B cell (primary cell): ENCODE data around the gene TRAPPC3L. TPM values are rescaled to one million over a fixed set of nuclear protein-coding genes. Genes with fewer than 3 reads are reported as not detected.

Experiments
- ATAC-seq: fragments of 200-7000 bp; cut with Tn5 transposase; one replicate; pipeline ENCODE4 v1.10.0; 2021; ENCODE audit warnings: low read depth, mild to moderate bottlenecking, moderate number of reproducible peaks, moderate library complexity
- CTCF ChIA-PET: fragments of 350-600 bp; sonication (Branson Sonifier 250); formaldehyde crosslinking; loops from one replicate; lab custom pipeline; 2021; ENCODE audit warnings: antibody characterized with exemption, inconsistent platforms; lab: Charles Lee
- POLR2A ChIA-PET: fragments of 350-600 bp; sonication (Branson Sonifier 250); formaldehyde crosslinking; loops from one replicate; lab custom pipeline; 2021; ENCODE audit warnings: antibody characterized with exemption; lab: Charles Lee
- DNase-seq: peaks from one replicate; pipeline ENCODE4 v3.0.0; 2013
- H2AFZ ChIP-seq: 2 replicates; pipeline ENCODE4 v1.6.1; 2012; ENCODE audit warnings: mild to moderate bottlenecking, low read depth, low read length; ENCODE audit not compliant: insufficient read depth, poor library complexity, severe bottlenecking
- H3K27ac ChIP-seq, 2 donors: 1 replicate in 1 of 2; 2 replicates in 1 of 2; pipeline ENCODE4 v1.5.1; 2012 to 2013; ENCODE audit warnings: low read length in 2 of 2, mild to moderate bottlenecking in 2 of 2, moderate library complexity in 1 of 2
- H3K27me3 ChIP-seq, 4 experiments: fragments of 200-600 bp in 1 of 4; sonication (generic) in 1 of 4; replicated peaks in 1 of 4; 1 replicate in 2 of 4; 2 replicates in 2 of 4; pipeline versions ENCODE4 v1.6.1 to v1.7.0; 2013 to 2016; ENCODE audit warnings: low read length in 3 of 4, mild to moderate bottlenecking in 2 of 4, mixed read lengths in 1 of 4, moderate library complexity in 1 of 4; ENCODE audit not compliant: insufficient read depth in 4 of 4, control insufficient read depth in 3 of 4; ENCODE audit errors: control extremely low read depth in 1 of 4
- H3K36me3 ChIP-seq, 2 experiments: replicated peaks in 1 of 2; 1 replicate in 1 of 2; 2 replicates in 1 of 2; pipeline versions ENCODE4 v1.6.1 to v1.7.1; 2013; ENCODE audit warnings: low read length in 1 of 2; ENCODE audit not compliant: insufficient read depth in 2 of 2, control insufficient read depth in 1 of 2; ENCODE audit errors: control extremely low read depth in 1 of 2, extremely low read depth in 1 of 2
- H3K4me1 ChIP-seq, 2 donors: fragments of 200-600 bp in 1 of 2; sonication (generic) in 1 of 2; 1 replicate in 1 of 2; 2 replicates in 1 of 2; pipeline versions ENCODE4 v1.5.1 to v1.6.1; 2013 to 2017; ENCODE audit warnings: low read length in 2 of 2; ENCODE audit not compliant: control insufficient read depth in 2 of 2, insufficient read depth in 2 of 2
- H3K4me2 ChIP-seq: replicated peaks from 2 replicates; pipeline ENCODE3; 2012; ENCODE audit warnings: mild to moderate bottlenecking, low read depth, low read length; ENCODE audit not compliant: poor library complexity, severe bottlenecking
- H3K4me3 ChIP-seq, 5 experiments: fragments of 200-600 bp in 1 of 5; sonication (generic) in 1 of 5; 1 replicate in 3 of 5; 2 replicates in 2 of 5; pipeline versions ENCODE4 v1.5.1 to v1.7.0; 2011 to 2016; ENCODE audit warnings: low read length in 4 of 5, mild to moderate bottlenecking in 4 of 5, low read depth in 2 of 5, control low read depth in 1 of 5, moderate library complexity in 1 of 5; ENCODE audit not compliant: insufficient read depth in 1 of 5; ENCODE audit errors: control extremely low read depth in 1 of 5, extremely low read depth in 1 of 5
- H3K79me2 ChIP-seq: fragments of 200-600 bp; sonication (generic); one replicate; pipeline ENCODE4 v1.6.0; 2016; ENCODE audit warnings: low read length; ENCODE audit not compliant: control insufficient read depth, insufficient read depth
- H3K9ac ChIP-seq: fragments of 200-600 bp; sonication (generic); 2 replicates; pipeline ENCODE4 v1.6.1; 2017; ENCODE audit warnings: mild to moderate bottlenecking, low read length, moderate library complexity
- H3K9me3 ChIP-seq, 3 donors: one replicate each; pipeline versions ENCODE4 v1.6.1 to v1.7.1; 2013; ENCODE audit warnings: low read length in 2 of 3; ENCODE audit not compliant: control insufficient read depth in 2 of 3, insufficient read depth in 1 of 3; ENCODE audit errors: control extremely low read depth in 1 of 3
- H4K20me1 ChIP-seq: 2 replicates; pipeline ENCODE4 v1.6.0; 2012; ENCODE audit warnings: mild to moderate bottlenecking, low read length; ENCODE audit not compliant: insufficient read depth, control insufficient read depth, poor library complexity, severe bottlenecking
- H3K27ac Mint-ChIP-seq: one replicate; pipeline ENCODE4 v1.8.0; 2021; ENCODE audit warnings: mixed read lengths
- H3K27me3 Mint-ChIP-seq: one replicate; pipeline ENCODE4 v1.8.0; 2021; ENCODE audit warnings: mixed read lengths
- H3K4me1 Mint-ChIP-seq: one replicate; pipeline ENCODE4 v1.8.0; 2021; ENCODE audit warnings: mixed read lengths
- H3K4me3 Mint-ChIP-seq: one replicate; pipeline ENCODE4 v1.8.0; 2021; ENCODE audit warnings: mixed read lengths
- H3K9me3 Mint-ChIP-seq: one replicate; pipeline ENCODE4 v1.8.0; 2022; ENCODE audit warnings: mixed read lengths; ENCODE audit not compliant: insufficient read depth
- EZH2 ChIP-seq: IDR thresholded peaks from 2 replicates; pipeline ENCODE4 v1.6.1; 2012; ENCODE audit warnings: borderline replicate concordance, low read depth, mild to moderate bottlenecking, moderate library complexity, low read length; ENCODE audit not compliant: insufficient read depth, poor library complexity, severe bottlenecking
- WGBS: methylation state at CpG from one replicate; pipeline ENCODE4 v1.1.5; 2013; ENCODE audit warnings: missing lambda C conversion rate; ENCODE audit not compliant: insufficient coverage; 5-methylcytosine and 5-hydroxymethylcytosine counted together
- intact Hi-C: fragments of 100-400 bp; cut with micrococcal nuclease; formaldehyde crosslinking; loops from one replicate; pipeline ENCODE4 v1.10.0; 2022
- polyA plus RNA-seq: library from polyadenylated mRNA; depleted of rRNA; stranded (reverse); fragments of >200 nt; gene quantifications from 2 replicates; pipeline ENCODE4 v1.2.3, GENCODE V29; 2012
- total RNA-seq, 2 donors: library from RNA; stranded (reverse); fragments of 120-200 nt in 1 of 2; gene quantifications; 1 replicate in 1 of 2; 2 replicates in 1 of 2; pipeline versions ENCODE4 v1.2.3 to v1.2.4, GENCODE V29; 2013 to 2022
- TF ChIP-seq, protein P1 (sequence below): fragments of 200-600 bp; IDR thresholded peaks from one replicate; pipeline ENCODE4 v1.8.0; 2022; ENCODE audit warnings: antibody characterized with exemption, mild to moderate bottlenecking

Gene TRAPPC3L
- total and polyA plus RNA-seq, 2 donors (not counting 1 experiment from before 2014, with no cell fraction given), result not detected

DNA sequence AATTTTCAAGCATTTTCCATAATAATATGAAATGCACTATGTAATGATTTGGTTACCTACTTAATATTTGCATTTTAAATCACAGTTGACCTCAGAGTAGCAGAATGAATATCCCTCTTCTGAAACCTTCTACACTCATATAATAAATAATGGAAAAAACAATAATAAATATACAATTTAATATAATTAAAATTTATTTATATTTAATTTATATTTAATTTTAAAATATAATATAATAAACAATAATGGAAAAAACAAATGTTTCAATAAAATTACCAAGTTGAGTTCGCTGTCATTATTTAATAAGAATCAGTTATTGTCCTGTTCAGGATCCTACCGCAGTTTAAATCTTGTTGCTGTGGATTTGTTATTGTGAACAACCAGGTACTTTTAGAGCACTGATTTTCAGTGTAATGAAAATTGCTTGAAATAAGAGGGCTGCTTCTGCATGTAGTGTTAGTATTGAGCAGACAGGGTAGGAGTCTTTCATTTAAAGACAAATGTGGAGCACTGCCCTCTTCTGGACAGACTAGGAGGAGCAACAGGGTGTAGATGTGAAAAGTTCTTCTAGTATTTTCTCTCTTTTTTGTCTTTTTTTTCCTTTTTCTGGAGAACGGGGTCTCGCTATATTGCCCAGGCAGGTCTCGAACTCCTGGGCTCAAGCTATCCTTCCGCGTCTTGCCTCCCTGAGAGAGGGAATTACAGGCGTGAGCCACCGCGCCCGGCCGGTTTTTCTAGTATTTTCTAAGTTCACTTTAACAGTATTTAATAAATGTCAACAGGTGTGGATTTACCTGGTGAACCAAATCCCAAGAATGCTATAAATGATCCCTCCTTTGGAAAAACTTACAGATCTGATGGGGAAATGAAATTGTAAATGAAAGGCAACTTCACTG is 13.6 kb downstream of the TRAPPC3L start:
- peaks cover 3% of the 10 kb centered on the region for H3K27me3 Mint-ChIP-seq

More for the DNA sequence above, 13.6 kb downstream of the TRAPPC3L start:
- ChIA-PET POLR2A (no interaction called here), CTCF (interaction anchor here (0.7 to 4.5 kb wide), 21 partner anchors 9 to 314 kb away, joined by 3 to 151 read pairs (median 5); partner anchors contain the start of gene TSPYL1)
- Mint-ChIP-seq H3K27ac (no peak overlapping the region), H3K4me1 (peaks cover 11% of the 10 kb centered on the region), H3K4me3 (no peak overlapping the region), H3K9me3 (no peaks in the 10 kb centered on the region)
- peaks cover 0 to 5% of the 10 kb centered on the region in 2 donors for H3K4me1 ChIP-seq
- intact Hi-C loops, result loop anchor here (1.0 to 10.0 kb wide), 6 partner anchors 29 to 313 kb away; partner anchors contain the start of genes CALHM6 and DSE
- no peak overlapping the region for H3K27ac ChIP-seq
- peak; percentile 82 for DNase-seq
- no peaks in the 10 kb centered on the region for H3K9me3 ChIP-seq
- H3K4me3 ChIP-seq, result no peak overlapping the region
- peak; percentile 98 for ATAC-seq
- WGBS, result 80% methylated on average over 1 of the region's 12 CpGs
- no peaks in the 10 kb centered on the region for H3K36me3 ChIP-seq
- no peak overlapping the region for H3K4me2 ChIP-seq
- no peaks in the 10 kb centered on the region for H4K20me1 ChIP-seq
- H2AFZ ChIP-seq, result no peak overlapping the region
- no peak for TF ChIP-seq EZH2
- TF ChIP-seq, protein P1, sequence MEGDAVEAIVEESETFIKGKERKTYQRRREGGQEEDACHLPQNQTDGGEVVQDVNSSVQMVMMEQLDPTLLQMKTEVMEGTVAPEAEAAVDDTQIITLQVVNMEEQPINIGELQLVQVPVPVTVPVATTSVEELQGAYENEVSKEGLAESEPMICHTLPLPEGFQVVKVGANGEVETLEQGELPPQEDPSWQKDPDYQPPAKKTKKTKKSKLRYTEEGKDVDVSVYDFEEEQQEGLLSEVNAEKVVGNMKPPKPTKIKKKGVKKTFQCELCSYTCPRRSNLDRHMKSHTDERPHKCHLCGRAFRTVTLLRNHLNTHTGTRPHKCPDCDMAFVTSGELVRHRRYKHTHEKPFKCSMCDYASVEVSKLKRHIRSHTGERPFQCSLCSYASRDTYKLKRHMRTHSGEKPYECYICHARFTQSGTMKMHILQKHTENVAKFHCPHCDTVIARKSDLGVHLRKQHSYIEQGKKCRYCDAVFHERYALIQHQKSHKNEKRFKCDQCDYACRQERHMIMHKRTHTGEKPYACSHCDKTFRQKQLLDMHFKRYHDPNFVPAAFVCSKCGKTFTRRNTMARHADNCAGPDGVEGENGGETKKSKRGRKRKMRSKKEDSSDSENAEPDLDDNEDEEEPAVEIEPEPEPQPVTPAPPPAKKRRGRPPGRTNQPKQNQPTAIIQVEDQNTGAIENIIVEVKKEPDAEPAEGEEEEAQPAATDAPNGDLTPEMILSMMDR, result peak; percentile 90
- no peak overlapping the region for H3K9ac ChIP-seq
- H3K27me3 ChIP-seq, result no peaks in the 10 kb centered on the region
- H3K79me2 ChIP-seq, result no peaks in the 10 kb centered on the region
